Naive B cell (primary cell): ENCODE measurements around the gene FAM117A. TPM values are rescaled to one million over a fixed set of nuclear protein-coding genes. Genes with fewer than 3 reads are reported as not detected.
"Not testable (repeated sequence)": the region's sequence is repeated elsewhere in the genome, so short reads cannot be mapped to it uniquely, and the experiment has no call there.

Experiments
- ATAC-seq, 2 donors: fragments of 150-1000 bp; cut with Tn5 transposase; 2 replicates each; pipeline ENCODE4 v1.10.0; 2021; ENCODE audit warnings: low read depth in 2 of 2, mild to moderate bottlenecking in 2 of 2, moderate library complexity in 2 of 2
- DNase-seq: peaks from one replicate; pipeline ENCODE4 v3.0.0; 2022
- H3K27ac Mint-ChIP-seq, 6 donors: one replicate each; pipeline ENCODE4 v1.8.0; 2020 to 2022; ENCODE audit warnings: mild to moderate bottlenecking in 6 of 6, mixed read lengths in 6 of 6, moderate library complexity in 5 of 6, inconsistent platforms in 2 of 6
- H3K27me3 Mint-ChIP-seq, 3 donors: one replicate each; pipeline ENCODE4 v1.8.0; 2021 to 2022; ENCODE audit warnings: mixed read lengths in 3 of 3, mild to moderate bottlenecking in 1 of 3
- H3K36me3 Mint-ChIP-seq, 2 donors: one replicate each; pipeline ENCODE4 v1.8.0; 2020 to 2022; ENCODE audit warnings: mixed read lengths in 2 of 2, inconsistent platforms in 1 of 2, mild to moderate bottlenecking in 1 of 2
- H3K4me1 Mint-ChIP-seq, 3 donors: one replicate each; pipeline ENCODE4 v1.8.0; 2020 to 2022; ENCODE audit warnings: mixed read lengths in 3 of 3, inconsistent platforms in 1 of 3, mild to moderate bottlenecking in 1 of 3, moderate library complexity in 1 of 3
- H3K4me3 Mint-ChIP-seq, 8 donors: one replicate each; pipeline ENCODE4 v1.8.0; 2020 to 2022; ENCODE audit warnings: mild to moderate bottlenecking in 8 of 8, mixed read lengths in 8 of 8, moderate library complexity in 8 of 8, inconsistent platforms in 2 of 8
- H3K9me3 Mint-ChIP-seq, 7 donors: one replicate each; pipeline ENCODE4 v1.8.0; 2020 to 2022; ENCODE audit warnings: mixed read lengths in 7 of 7, mild to moderate bottlenecking in 5 of 7, inconsistent platforms in 2 of 7, moderate library complexity in 1 of 7
- polyA plus RNA-seq, 6 donors: library from polyadenylated mRNA; unstranded; fragments of 300-500 nt; fragmentation: Illumina TruSeq; gene quantifications; one replicate each; pipeline ENCODE4 v1.2.3, GENCODE V29; 2021; ENCODE audit warnings: low read depth in 6 of 6

The FAM117A gene
- polyA plus RNA-seq, 6 donors from 2014 or later, result 36.4 to 66.0 (median 54.3) TPM

- Mint-ChIP-seq H3K27ac (peak overlapping the region in 3 of 6 donors; percentile 7 to 89 (median 55)), H3K4me3 (peak overlapping the region in 2 of 8 donors; percentile 1 to 26), H3K27me3 (no peaks in the 10 kb centered on the region), H3K4me1 (peaks cover 43 to 67% (median 44%) of the 10 kb centered on the region in 3 donors), H3K9me3 (peaks cover 0 to 3% (median 0%) of the 10 kb centered on the region in 7 donors), H3K36me3 (peaks cover 18 to 32% of the 10 kb centered on the region in 2 donors)
- ATAC-seq, result no peak
- no peak for DNase-seq
Observed at GRCh38 chr17:49729069-49729468, 34.9 kb downstream of the FAM117A start.

GRCh38 chr17:49728425-49728824, 35.5 kb downstream of the FAM117A start:
- H3K27ac Mint-ChIP-seq, result peak overlapping the region in 4 of 6 donors; percentile 13 to 89 (median 78)
- peaks cover 18 to 32% of the 10 kb centered on the region in 2 donors for H3K36me3 Mint-ChIP-seq
- H3K4me3 Mint-ChIP-seq, result peak overlapping the region in 1 of 8 donors; percentile 1
- no peaks in the 10 kb centered on the region for H3K27me3 Mint-ChIP-seq
- ATAC-seq (no peak), DNase-seq (no peak)
- H3K4me1 Mint-ChIP-seq, result peaks cover 45 to 73% (median 51%) of the 10 kb centered on the region in 3 donors
- peaks cover 0 to 3% (median 0%) of the 10 kb centered on the region in 7 donors for H3K9me3 Mint-ChIP-seq

GRCh38 chr17:49727380-49727779, 36.6 kb downstream of the FAM117A start:
- Mint-ChIP-seq H3K9me3 (peaks cover 0 to 3% (median 0%) of the 10 kb centered on the region in 7 donors), H3K27me3 (no peaks in the 10 kb centered on the region), H3K27ac (peak overlapping the region in 3 of 6 donors; percentile 15 to 71 (median 61)), H3K4me1 (peaks cover 38 to 70% (median 46%) of the 10 kb centered on the region in 3 donors), H3K36me3 (peaks cover 14 to 24% of the 10 kb centered on the region in 2 donors), H3K4me3 (no peak overlapping the region)
- DNase-seq, result no peak
- ATAC-seq, result no peak

GRCh38 chr17:49725452-49726130, 38.3 kb downstream of the FAM117A start:
- Mint-ChIP-seq H3K4me3 (no peak overlapping the region), H3K27me3 (no peaks in the 10 kb centered on the region), H3K36me3 (peaks cover 6 to 24% of the 10 kb centered on the region in 2 donors), H3K9me3 (peaks cover 0 to 3% (median 0%) of the 10 kb centered on the region in 7 donors), H3K27ac (peak overlapping the region in 3 of 6 donors; percentile 14 to 94 (median 84)), H3K4me1 (peaks cover 33 to 62% (median 46%) of the 10 kb centered on the region in 3 donors)
- no peak for DNase-seq
- no peak for ATAC-seq

- peak overlapping the region in 3 of 8 donors; percentile 22 to 73 (median 43) for H3K4me3 Mint-ChIP-seq
- not testable (repeated sequence) for H3K27me3 Mint-ChIP-seq, ATAC-seq, DNase-seq, H3K9me3 Mint-ChIP-seq
- peaks cover 30 to 55% (median 46%) of the 10 kb centered on the region in 3 donors for H3K4me1 Mint-ChIP-seq
- H3K27ac Mint-ChIP-seq, result peak overlapping the region in 5 of 6 donors; percentile 14 to 94 (median 63)
- H3K36me3 Mint-ChIP-seq, result peaks cover 6 to 24% of the 10 kb centered on the region in 2 donors
Observed at GRCh38 chr17:49724552-49724951, 39.4 kb downstream of the FAM117A start.

- DNase-seq (no peak), ATAC-seq (no peak)
- H3K4me3 Mint-ChIP-seq, result peak overlapping the region in 1 of 8 donors; percentile 5
- peaks cover 6 to 15% of the 10 kb centered on the region in 2 donors for H3K36me3 Mint-ChIP-seq
- H3K27ac Mint-ChIP-seq, result peak overlapping the region in 4 of 6 donors; percentile 14 to 79 (median 62)
- H3K27me3 Mint-ChIP-seq, result no peaks in the 10 kb centered on the region
- H3K4me1 Mint-ChIP-seq, result peaks cover 21 to 45% (median 36%) of the 10 kb centered on the region in 3 donors
- peaks cover 0 to 3% (median 0%) of the 10 kb centered on the region in 7 donors for H3K9me3 Mint-ChIP-seq
Observed at GRCh38 chr17:49723423-49723822, 40.5 kb downstream of the FAM117A start.

- H3K36me3 Mint-ChIP-seq, result peaks cover 6 to 18% of the 10 kb centered on the region in 2 donors
- H3K4me1 Mint-ChIP-seq, result peaks cover 17 to 33% (median 28%) of the 10 kb centered on the region in 3 donors
- H3K9me3 Mint-ChIP-seq, result peaks cover 0 to 3% (median 0%) of the 10 kb centered on the region in 7 donors
- H3K4me3 Mint-ChIP-seq, result no peak overlapping the region
- ATAC-seq (no peak), DNase-seq (no peak)
- H3K27ac Mint-ChIP-seq, result peak overlapping the region in 3 of 6 donors; percentile 74 to 86 (median 84)
- H3K27me3 Mint-ChIP-seq, result no peaks in the 10 kb centered on the region
Observed at GRCh38 chr17:49722066-49722465, 41.9 kb downstream of the FAM117A start.

GRCh38 chr17:49717371-49717861, 46.5 kb downstream of the FAM117A start:
- H3K4me3 Mint-ChIP-seq, result no peak overlapping the region
- H3K27ac Mint-ChIP-seq, result peak overlapping the region in 1 of 6 donors; percentile 79
- DNase-seq, result no peak
- no peak for ATAC-seq
- H3K27me3 Mint-ChIP-seq, result no peaks in the 10 kb centered on the region
- peaks cover 9 to 26% (median 11%) of the 10 kb centered on the region in 3 donors for H3K4me1 Mint-ChIP-seq
- peaks cover 12 to 29% of the 10 kb centered on the region in 2 donors for H3K36me3 Mint-ChIP-seq
- H3K9me3 Mint-ChIP-seq, result no peaks in the 10 kb centered on the region

GRCh38 chr17:49716668-49717364, 47.1 kb downstream of the FAM117A start:
- Mint-ChIP-seq H3K36me3 (peaks cover 12 to 29% of the 10 kb centered on the region in 2 donors), H3K4me1 (peaks cover 9 to 26% (median 11%) of the 10 kb centered on the region in 3 donors), H3K4me3 (no peak overlapping the region), H3K27ac (peak overlapping the region in 4 of 6 donors; percentile 2 to 67 (median 36)), H3K9me3 (no peaks in the 10 kb centered on the region), H3K27me3 (no peaks in the 10 kb centered on the region)
- ATAC-seq (no peak), DNase-seq (no peak)

GRCh38 chr17:49715717-49716279, 48.1 kb downstream of the FAM117A start:
- ATAC-seq, result no peak
- Mint-ChIP-seq H3K4me1 (peaks cover 11 to 26% (median 13%) of the 10 kb centered on the region in 3 donors), H3K27me3 (no peaks in the 10 kb centered on the region), H3K9me3 (no peaks in the 10 kb centered on the region), H3K27ac (peak overlapping the region in 5 of 6 donors; percentile 44 to 74 (median 66)), H3K4me3 (peak overlapping the region in 1 of 8 donors; percentile 15), H3K36me3 (peaks cover 12 to 38% of the 10 kb centered on the region in 2 donors)
- DNase-seq, result no peak

- no peaks in the 10 kb centered on the region for H3K9me3 Mint-ChIP-seq
- H3K27ac Mint-ChIP-seq, result peak overlapping the region in 5 of 6 donors; percentile 7 to 91 (median 63)
- no peaks in the 10 kb centered on the region for H3K27me3 Mint-ChIP-seq
- no peak for DNase-seq
- no peak overlapping the region for H3K4me3 Mint-ChIP-seq
- peaks cover 11 to 26% (median 13%) of the 10 kb centered on the region in 3 donors for H3K4me1 Mint-ChIP-seq
- peaks cover 12 to 38% of the 10 kb centered on the region in 2 donors for H3K36me3 Mint-ChIP-seq
- ATAC-seq, result no peak
Observed at GRCh38 chr17:49715216-49715615, 48.7 kb downstream of the FAM117A start.

GRCh38 chr17:49708515-49709183, 55.3 kb downstream of the FAM117A start:
- no peak for DNase-seq

More at GRCh38 chr17:49708515-49709183, 55.3 kb downstream of the FAM117A start:
- Mint-ChIP-seq H3K36me3 (peaks cover 17 to 23% of the 10 kb centered on the region in 2 donors), H3K9me3 (no peaks in the 10 kb centered on the region), H3K27me3 (no peaks in the 10 kb centered on the region), H3K4me1 (peaks cover 32 to 40% (median 38%) of the 10 kb centered on the region in 3 donors), H3K4me3 (peak overlapping the region in 7 of 8 donors; percentile 93 to 96 (median 94)), H3K27ac (peak overlapping the region; percentile 95 to 99 (median 98))
- ATAC-seq, result no peak
